ENCODE measurements around the gene MREG.
"Not testable (repeated sequence)": the region's sequence is repeated elsewhere in the genome, so short reads cannot be mapped to it uniquely, and the experiment has no call there.

Gene MREG

GRCh38 chr2:216012830-216013079, 596 bp downstream of the MREG start:
- Mint-ChIP-seq H3K4me1 (ENCODE audit: low read depth) (peaks cover 48% of the 10 kb centered on the region), H3K9me3 (no peaks in the 10 kb centered on the region), H3K4me3 (peak overlapping the region; percentile 92), H3K27ac (peak overlapping the region; percentile 67), H3K36me3 (ENCODE audit: low read depth) (peaks cover 6% of the 10 kb centered on the region), H3K27me3 (ENCODE audit: low read depth) (no peaks in the 10 kb centered on the region)
- no peak for DNase-seq (ENCODE audit: low spot score)

GRCh38 chr2:216012133-216012829, 1.1 kb downstream of the MREG start:
- peak overlapping the region; percentile 92 for H3K4me3 Mint-ChIP-seq
- peaks cover 44% of the 10 kb centered on the region for H3K4me1 Mint-ChIP-seq (ENCODE audit: low read depth)
- peak overlapping the region; percentile 67 for H3K27ac Mint-ChIP-seq
- peaks cover 6% of the 10 kb centered on the region for H3K36me3 Mint-ChIP-seq (ENCODE audit: low read depth)
- no peaks in the 10 kb centered on the region for H3K9me3 Mint-ChIP-seq
- no peak for DNase-seq (ENCODE audit: low spot score)
- H3K27me3 Mint-ChIP-seq (ENCODE audit: low read depth): no peaks in the 10 kb centered on the region

GRCh38 chr2:216009215-216009614, 4.1 kb downstream of the MREG start:
- H3K27ac Mint-ChIP-seq; H3K4me3 Mint-ChIP-seq; H3K36me3 Mint-ChIP-seq (ENCODE audit: low read depth); H3K9me3 Mint-ChIP-seq; DNase-seq (ENCODE audit: low spot score); H3K27me3 Mint-ChIP-seq (ENCODE audit: low read depth): not testable (repeated sequence)
- H3K4me1 Mint-ChIP-seq (ENCODE audit: low read depth): peaks cover 37% of the 10 kb centered on the region

GRCh38 chr2:216008387-216008786, 5.0 kb downstream of the MREG start:
- Mint-ChIP-seq H3K36me3 (ENCODE audit: low read depth) (no peaks in the 10 kb centered on the region), H3K27ac (no peak overlapping the region), H3K4me1 (ENCODE audit: low read depth) (peaks cover 41% of the 10 kb centered on the region), H3K27me3 (ENCODE audit: low read depth) (no peaks in the 10 kb centered on the region), H3K4me3 (no peak overlapping the region), H3K9me3 (no peaks in the 10 kb centered on the region)
- no peak for DNase-seq (ENCODE audit: low spot score)

GRCh38 chr2:216006164-216006663, 7.1 kb downstream of the MREG start:
- Mint-ChIP-seq H3K4me1 (ENCODE audit: low read depth) (peaks cover 35% of the 10 kb centered on the region), H3K27me3 (ENCODE audit: low read depth) (no peaks in the 10 kb centered on the region), H3K36me3 (ENCODE audit: low read depth) (no peaks in the 10 kb centered on the region), H3K9me3 (no peaks in the 10 kb centered on the region), H3K27ac (peak overlapping the region; percentile 79), H3K4me3 (peak overlapping the region; percentile 64)
- DNase-seq (ENCODE audit: low spot score): peak; percentile 65

- H3K4me3 Mint-ChIP-seq: peak overlapping the region; percentile 53
- peak overlapping the region; percentile 53 for H3K27ac Mint-ChIP-seq
- H3K4me1 Mint-ChIP-seq (ENCODE audit: low read depth): peaks cover 35% of the 10 kb centered on the region
- H3K36me3 Mint-ChIP-seq (ENCODE audit: low read depth): no peaks in the 10 kb centered on the region
- H3K27me3 Mint-ChIP-seq (ENCODE audit: low read depth): no peaks in the 10 kb centered on the region
- DNase-seq (ENCODE audit: low spot score): no peak
- no peaks in the 10 kb centered on the region for H3K9me3 Mint-ChIP-seq
Observed at GRCh38 chr2:216004697-216005283, 8.6 kb downstream of the MREG start.

- H3K27ac Mint-ChIP-seq: peak overlapping the region; percentile 24
- peaks cover 35% of the 10 kb centered on the region for H3K4me1 Mint-ChIP-seq (ENCODE audit: low read depth)
- no peaks in the 10 kb centered on the region for H3K36me3 Mint-ChIP-seq (ENCODE audit: low read depth)
- H3K9me3 Mint-ChIP-seq: no peaks in the 10 kb centered on the region
- no peak overlapping the region for H3K4me3 Mint-ChIP-seq
- H3K27me3 Mint-ChIP-seq (ENCODE audit: low read depth): no peaks in the 10 kb centered on the region
- DNase-seq (ENCODE audit: low spot score): no peak
Observed at GRCh38 chr2:216003876-216004696, 9.3 kb downstream of the MREG start.

- Mint-ChIP-seq H3K36me3 (ENCODE audit: low read depth) (peaks cover 1% of the 10 kb centered on the region), H3K9me3 (no peaks in the 10 kb centered on the region), H3K4me3 (no peak overlapping the region), H3K27ac (peak overlapping the region; percentile 18), H3K4me1 (ENCODE audit: low read depth) (peaks cover 36% of the 10 kb centered on the region), H3K27me3 (ENCODE audit: low read depth) (no peaks in the 10 kb centered on the region)
- DNase-seq (ENCODE audit: low spot score): no peak
Observed at GRCh38 chr2:216002693-216003092, 10.7 kb downstream of the MREG start.

- Mint-ChIP-seq H3K36me3 (ENCODE audit: low read depth) (peaks cover 3% of the 10 kb centered on the region), H3K4me3 (no peak overlapping the region), H3K9me3 (no peaks in the 10 kb centered on the region), H3K4me1 (ENCODE audit: low read depth) (peaks cover 40% of the 10 kb centered on the region), H3K27me3 (ENCODE audit: low read depth) (no peaks in the 10 kb centered on the region), H3K27ac (peak overlapping the region; percentile 18)
- DNase-seq (ENCODE audit: low spot score): no peak
Observed at GRCh38 chr2:216002101-216002678, 11.2 kb downstream of the MREG start.

- DNase-seq (ENCODE audit: low spot score): no peak
- Mint-ChIP-seq H3K4me3 (no peak overlapping the region), H3K4me1 (ENCODE audit: low read depth) (peaks cover 34% of the 10 kb centered on the region), H3K27ac (no peak overlapping the region), H3K9me3 (no peaks in the 10 kb centered on the region), H3K27me3 (ENCODE audit: low read depth) (no peaks in the 10 kb centered on the region), H3K36me3 (ENCODE audit: low read depth) (peaks cover 3% of the 10 kb centered on the region)
Observed at GRCh38 chr2:216001216-216002100, 11.9 kb downstream of the MREG start.

GRCh38 chr2:215998636-215999035, 14.7 kb downstream of the MREG start:
- Mint-ChIP-seq H3K4me1 (ENCODE audit: low read depth) (peaks cover 15% of the 10 kb centered on the region), H3K27me3 (ENCODE audit: low read depth) (no peaks in the 10 kb centered on the region), H3K36me3 (ENCODE audit: low read depth) (peaks cover 21% of the 10 kb centered on the region), H3K27ac (no peak overlapping the region), H3K4me3 (no peak overlapping the region), H3K9me3 (no peaks in the 10 kb centered on the region)
- DNase-seq (ENCODE audit: low spot score): no peak

- Mint-ChIP-seq H3K9me3 (no peaks in the 10 kb centered on the region), H3K27ac (no peak overlapping the region), H3K36me3 (ENCODE audit: low read depth) (peaks cover 33% of the 10 kb centered on the region), H3K4me1 (ENCODE audit: low read depth) (peaks cover 6% of the 10 kb centered on the region), H3K27me3 (ENCODE audit: low read depth) (no peaks in the 10 kb centered on the region), H3K4me3 (no peak overlapping the region)
- no peak for DNase-seq (ENCODE audit: low spot score)
Observed at GRCh38 chr2:215997219-215997618, 16.1 kb downstream of the MREG start.

- Mint-ChIP-seq H3K36me3 (ENCODE audit: low read depth) (peaks cover 55% of the 10 kb centered on the region), H3K27me3 (ENCODE audit: low read depth) (no peaks in the 10 kb centered on the region), H3K4me1 (ENCODE audit: low read depth) (peaks cover 5% of the 10 kb centered on the region), H3K4me3 (no peak overlapping the region), H3K9me3 (peaks cover 22% of the 10 kb centered on the region), H3K27ac (no peak overlapping the region)
- no peak for DNase-seq (ENCODE audit: low spot score)
Observed at GRCh38 chr2:215994911-215995310, 18.4 kb downstream of the MREG start.

Measured in T-helper 2 cell treated with Interferon-gamma antibody and Interleukin-4, amounts not matched to agents 5 μg/mL and 100 μg/mL, for 36 hours (primary cell).